Breast epithelium (tissue), 3 donors: Measurements from ENCODE around the gene NAIF1.

Source experiments
- POLR2A ChIP-seq: fragments of 450-650 bp; IDR thresholded peaks from one replicate; pipeline ENCODE4 v1.6.1; 2016; ENCODE audit warnings: antibody characterized with exemption, mild to moderate bottlenecking, moderate library complexity
- POLR2AphosphoS5 ChIP-seq, 3 donors: sonication (generic); formaldehyde crosslinking; IDR thresholded peaks; one replicate each; pipeline ENCODE4 v1.6.1; 2017; ENCODE audit warnings: antibody characterized with exemption in 3 of 3
- TF ChIP-seq, protein P1 (sequence below), 3 donors: fragments of 450-650 bp; IDR thresholded peaks; one replicate each; pipeline ENCODE4 v1.5.1; 2016 to 2017; ENCODE audit warnings: antibody characterized with exemption in 3 of 3, mild to moderate bottlenecking in 3 of 3, moderate library complexity in 3 of 3

DNA sequence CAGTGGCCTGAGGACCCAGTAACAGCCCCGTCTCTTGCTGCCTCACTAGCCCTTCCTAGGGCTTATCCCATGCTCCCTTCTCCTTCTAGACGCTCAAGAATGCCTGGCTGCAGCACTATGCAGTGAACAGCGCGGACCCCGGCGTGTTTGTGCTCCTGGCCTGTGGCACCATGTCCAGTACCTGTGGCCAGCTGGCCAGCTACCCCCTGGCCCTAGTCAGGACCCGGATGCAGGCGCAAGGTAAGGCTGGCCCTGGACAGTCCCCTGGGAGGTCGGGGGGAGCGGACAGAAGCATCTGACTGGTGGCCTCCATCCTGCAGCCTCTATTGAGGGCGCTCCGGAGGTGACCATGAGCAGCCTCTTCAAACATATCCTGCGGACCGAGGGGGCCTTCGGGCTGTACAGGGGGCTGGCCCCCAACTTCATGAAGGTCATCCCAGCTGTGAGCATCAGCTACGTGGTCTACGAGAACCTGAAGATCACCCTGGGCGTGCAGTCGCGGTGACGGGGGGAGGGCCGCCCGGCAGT is 39.9 kb upstream of the NAIF1 start:
- TF ChIP-seq, protein P1, sequence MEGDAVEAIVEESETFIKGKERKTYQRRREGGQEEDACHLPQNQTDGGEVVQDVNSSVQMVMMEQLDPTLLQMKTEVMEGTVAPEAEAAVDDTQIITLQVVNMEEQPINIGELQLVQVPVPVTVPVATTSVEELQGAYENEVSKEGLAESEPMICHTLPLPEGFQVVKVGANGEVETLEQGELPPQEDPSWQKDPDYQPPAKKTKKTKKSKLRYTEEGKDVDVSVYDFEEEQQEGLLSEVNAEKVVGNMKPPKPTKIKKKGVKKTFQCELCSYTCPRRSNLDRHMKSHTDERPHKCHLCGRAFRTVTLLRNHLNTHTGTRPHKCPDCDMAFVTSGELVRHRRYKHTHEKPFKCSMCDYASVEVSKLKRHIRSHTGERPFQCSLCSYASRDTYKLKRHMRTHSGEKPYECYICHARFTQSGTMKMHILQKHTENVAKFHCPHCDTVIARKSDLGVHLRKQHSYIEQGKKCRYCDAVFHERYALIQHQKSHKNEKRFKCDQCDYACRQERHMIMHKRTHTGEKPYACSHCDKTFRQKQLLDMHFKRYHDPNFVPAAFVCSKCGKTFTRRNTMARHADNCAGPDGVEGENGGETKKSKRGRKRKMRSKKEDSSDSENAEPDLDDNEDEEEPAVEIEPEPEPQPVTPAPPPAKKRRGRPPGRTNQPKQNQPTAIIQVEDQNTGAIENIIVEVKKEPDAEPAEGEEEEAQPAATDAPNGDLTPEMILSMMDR (IDR thresholded peaks at IDR 0.05) = no peak
- TF ChIP-seq POLR2A (no peak), POLR2AphosphoS5 (IDR thresholded peaks at IDR 0.05) (no peak)
